IPS-NIHi7 (cell line): Measurements from ENCODE around the gene GPRC5B.

Source experiments
- DNase-seq: peaks from one replicate; pipeline ENCODE4 v3.0.0; 2012; ENCODE audit warnings: mixed read lengths; ENCODE audit errors: extremely low spot score

The GPRC5B gene

GRCh38 chr16:19812986-19813385 is 71.7 kb downstream of the GPRC5B start:
- no peak for DNase-seq

- DNase-seq: no peak
Observed at GRCh38 chr16:19810817-19811731, 73.6 kb downstream of the GPRC5B start.

GRCh38 chr16:19809693-19810092 is 75.0 kb downstream of the GPRC5B start:
- DNase-seq: no peak

- no peak for DNase-seq
Observed at GRCh38 chr16:19809121-19809635, 75.5 kb downstream of the GPRC5B start.

- DNase-seq: no peak
Observed at GRCh38 chr16:19808061-19808641, 76.5 kb downstream of the GPRC5B start.
